Suppressor macrophage (primary cell): Measurements from ENCODE around the gene EGFL7.
"Not testable (repeated sequence)": the region's sequence is repeated elsewhere in the genome, so short reads cannot be mapped to it uniquely, and the experiment has no call there.

Experiments
- DNase-seq, 4 experiments: peaks; one replicate each; pipeline ENCODE4 v3.0.0-alpha.2; 2020 to 2022

EGFL7 gene

GRCh38 chr9:136700959-136701667, 38.4 kb downstream of the EGFL7 start:
- DNase-seq = peak; percentile 46 to 79 (median 69)

- DNase-seq = no peak
These were observed 38.9 kb downstream of the EGFL7 start for GRCh38 chr9:136701668-136702053.

GRCh38 chr9:136703276-136703860, 40.7 kb downstream of the EGFL7 start:
- DNase-seq = peak; percentile 62 to 85 (median 82)

DNA sequence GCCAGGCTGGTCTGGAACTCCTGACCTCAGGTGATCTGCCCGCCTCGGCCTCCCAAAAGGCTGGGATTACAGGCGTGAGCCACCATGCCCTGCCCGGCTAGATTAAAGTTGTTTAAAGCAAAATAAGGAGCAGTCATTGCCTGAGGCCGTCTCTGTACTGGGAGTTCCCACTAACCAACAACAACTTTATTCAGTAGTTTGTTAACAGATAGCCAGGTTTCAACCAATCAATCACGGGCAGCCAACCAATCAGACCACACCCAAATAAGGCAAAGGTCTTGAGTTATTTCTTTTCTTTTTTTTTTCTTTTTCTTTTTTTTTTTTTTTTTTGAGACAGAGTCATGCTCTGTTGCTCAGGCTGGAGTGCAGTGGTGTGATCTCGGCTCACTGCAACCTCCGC, 42.0 kb downstream of the EGFL7 start:
- DNase-seq = not testable (repeated sequence)

DNA sequence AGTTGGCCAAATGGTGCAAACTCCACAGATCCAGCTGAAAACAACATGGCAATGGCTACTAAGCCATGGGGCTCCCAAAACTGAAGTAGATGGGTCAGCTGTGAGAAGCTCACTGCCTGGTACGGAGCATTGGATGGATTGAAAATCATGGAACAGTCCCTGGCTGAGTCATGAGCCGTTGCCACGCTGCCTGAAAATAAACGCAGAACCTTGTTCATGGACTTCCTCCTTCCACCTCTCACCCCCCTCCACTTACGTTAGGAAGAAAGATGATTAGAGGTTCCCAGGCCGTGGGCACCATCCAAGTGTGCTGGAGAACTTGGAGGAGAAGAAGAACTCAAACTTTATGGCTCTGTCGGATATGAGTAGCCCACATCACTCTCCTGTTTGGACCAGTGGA, 42.8 kb downstream of the EGFL7 start:
- peak; percentile 66 to 79 (median 70) for DNase-seq

DNA sequence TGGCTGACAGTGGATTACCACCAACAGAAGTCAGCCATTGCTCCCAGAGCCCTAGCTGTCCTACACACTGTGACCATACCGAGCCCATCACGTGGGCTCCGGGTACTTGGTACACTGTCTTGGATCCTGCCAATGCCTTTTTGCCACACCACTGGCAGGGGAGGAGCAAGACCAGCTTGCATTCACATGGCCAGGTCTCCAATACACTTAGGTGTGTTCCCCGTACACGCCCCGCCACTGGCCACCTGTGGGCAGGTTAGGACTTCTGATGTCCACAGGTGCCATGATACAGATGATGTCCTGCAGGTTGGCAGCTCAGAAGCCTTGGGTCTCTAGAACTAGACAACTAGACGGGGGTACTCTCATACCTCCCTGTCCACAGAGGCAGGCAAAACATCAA, 44.3 kb downstream of the EGFL7 start:
- DNase-seq = no peak

GRCh38 chr9:136707849-136708517, 45.3 kb downstream of the EGFL7 start:
- DNase-seq = no peak

GRCh38 chr9:136709454-136710109, 46.9 kb downstream of the EGFL7 start:
- DNase-seq = no peak

- DNase-seq = no peak
These were observed 47.8 kb downstream of the EGFL7 start for GRCh38 chr9:136710543-136710942.

- DNase-seq = not testable (repeated sequence)
These were observed 48.5 kb downstream of the EGFL7 start for GRCh38 chr9:136711219-136711648.

DNA sequence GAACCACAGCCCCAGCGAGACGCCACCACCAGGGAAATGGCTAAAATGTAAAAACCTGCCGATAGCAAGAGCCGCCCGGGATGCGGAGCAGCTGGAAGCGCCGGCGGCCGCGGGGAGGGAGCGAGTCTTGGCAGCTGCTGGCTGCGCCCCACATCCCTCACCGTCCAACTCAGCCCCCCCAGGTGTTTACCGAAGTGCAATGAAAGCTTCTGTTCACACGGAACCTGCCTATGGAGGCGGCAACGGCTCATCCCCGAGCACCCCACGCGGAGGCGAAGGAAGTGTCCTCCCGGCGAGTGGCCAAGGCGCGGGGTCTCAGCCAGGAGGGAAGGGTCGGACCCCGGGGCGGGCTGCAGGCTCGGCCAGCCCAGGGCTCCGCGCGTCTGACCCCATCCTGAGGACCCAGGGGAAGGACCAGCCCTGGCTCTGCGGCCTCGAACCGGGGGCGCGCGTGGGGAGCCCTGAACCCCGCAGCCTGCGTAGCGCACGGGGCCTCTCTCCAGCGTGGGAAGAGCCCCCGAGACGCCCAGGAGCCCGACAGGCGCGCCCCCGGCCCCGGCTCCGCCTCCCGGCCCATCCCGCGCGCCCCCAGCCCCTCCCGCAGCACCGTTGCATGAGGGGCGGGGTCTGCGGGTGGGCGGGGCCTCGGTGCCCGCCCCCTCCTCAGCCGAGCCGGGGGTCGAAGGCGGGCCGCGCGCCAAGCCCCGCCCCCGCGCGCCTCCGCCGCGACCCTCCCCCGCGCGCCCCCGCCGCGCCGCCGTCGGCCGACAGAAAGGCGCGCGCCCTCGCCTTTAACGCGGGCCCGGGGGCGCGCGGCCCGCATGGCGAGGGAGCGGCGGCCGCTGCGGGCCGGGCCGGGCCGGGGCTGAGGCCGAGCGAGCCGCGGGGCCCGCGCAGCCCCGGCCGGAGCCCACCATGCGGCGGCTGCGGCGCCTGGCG, 49.3 kb downstream of the EGFL7 start, which contains the start of gene DIPK1B:
TSS of gene DIPK1B (plus strand) at position 822 of the 939 bp plus-strand sequence. CDS start at position 916, 94 bp downstream.
- no peak for DNase-seq

DNA sequence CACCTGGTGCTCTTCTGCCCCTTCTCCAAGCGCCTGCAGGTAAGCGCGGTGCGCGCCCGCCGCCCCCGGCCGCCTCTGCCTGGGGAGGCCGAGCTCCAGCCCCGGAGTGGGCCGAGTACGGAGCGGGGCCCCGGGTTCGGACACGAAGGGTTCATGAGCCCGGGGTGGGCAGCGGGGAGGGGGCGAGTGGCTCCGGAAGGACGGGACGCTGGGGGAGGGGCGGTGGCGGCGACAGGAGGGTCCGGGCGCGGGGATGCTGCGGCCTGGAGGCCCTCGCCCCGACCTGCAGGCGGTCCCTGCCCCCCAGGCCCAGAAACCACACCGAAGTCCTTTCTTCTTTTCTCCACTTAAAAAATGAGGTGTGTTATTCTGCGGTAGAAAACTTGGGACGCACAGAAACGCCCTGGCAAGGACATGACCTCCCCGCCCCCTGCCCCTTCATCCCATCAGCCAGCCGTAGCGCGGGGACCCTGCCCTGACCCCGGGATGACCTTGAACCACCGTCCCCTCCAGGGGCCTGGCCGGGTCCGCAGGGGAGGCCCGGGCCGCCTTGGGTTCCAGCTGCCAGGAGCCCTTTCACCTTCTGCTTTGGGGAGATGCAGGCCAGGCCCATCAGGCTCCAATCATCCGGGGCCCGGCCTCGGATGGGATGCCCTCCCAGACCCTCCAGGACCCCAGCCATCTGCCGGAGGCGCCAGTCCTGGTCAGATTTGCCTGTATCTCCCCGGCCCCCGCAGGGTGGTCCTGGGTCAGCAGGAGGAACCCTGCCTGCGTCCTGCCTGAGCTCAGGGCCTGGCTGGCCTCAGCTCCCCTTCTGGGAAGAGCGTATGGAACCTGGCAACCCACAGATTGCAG, 50.2 kb downstream of the EGFL7 start:
- no peak for DNase-seq

DNA sequence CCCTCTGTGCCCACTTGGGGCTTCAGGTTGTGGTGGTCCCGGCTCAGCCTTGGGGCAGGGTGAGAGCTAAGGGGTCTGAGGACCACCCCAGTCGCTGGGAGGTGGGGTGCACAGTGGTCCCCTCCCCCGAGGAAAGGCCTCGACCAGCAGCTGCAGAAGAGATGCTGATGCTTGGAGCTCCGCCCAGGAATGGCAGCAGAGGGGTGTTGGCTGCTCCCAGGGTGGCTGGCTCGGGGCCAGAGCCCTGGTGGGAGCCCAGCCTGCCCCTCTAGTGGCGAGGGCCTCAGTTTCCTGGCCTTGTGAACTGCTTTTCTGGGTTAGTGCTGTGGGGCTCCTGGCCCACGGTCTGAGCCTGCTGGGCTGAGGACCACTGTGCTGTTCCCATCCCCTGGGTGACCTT, 50.8 kb downstream of the EGFL7 start:
- DNase-seq = no peak

DNA sequence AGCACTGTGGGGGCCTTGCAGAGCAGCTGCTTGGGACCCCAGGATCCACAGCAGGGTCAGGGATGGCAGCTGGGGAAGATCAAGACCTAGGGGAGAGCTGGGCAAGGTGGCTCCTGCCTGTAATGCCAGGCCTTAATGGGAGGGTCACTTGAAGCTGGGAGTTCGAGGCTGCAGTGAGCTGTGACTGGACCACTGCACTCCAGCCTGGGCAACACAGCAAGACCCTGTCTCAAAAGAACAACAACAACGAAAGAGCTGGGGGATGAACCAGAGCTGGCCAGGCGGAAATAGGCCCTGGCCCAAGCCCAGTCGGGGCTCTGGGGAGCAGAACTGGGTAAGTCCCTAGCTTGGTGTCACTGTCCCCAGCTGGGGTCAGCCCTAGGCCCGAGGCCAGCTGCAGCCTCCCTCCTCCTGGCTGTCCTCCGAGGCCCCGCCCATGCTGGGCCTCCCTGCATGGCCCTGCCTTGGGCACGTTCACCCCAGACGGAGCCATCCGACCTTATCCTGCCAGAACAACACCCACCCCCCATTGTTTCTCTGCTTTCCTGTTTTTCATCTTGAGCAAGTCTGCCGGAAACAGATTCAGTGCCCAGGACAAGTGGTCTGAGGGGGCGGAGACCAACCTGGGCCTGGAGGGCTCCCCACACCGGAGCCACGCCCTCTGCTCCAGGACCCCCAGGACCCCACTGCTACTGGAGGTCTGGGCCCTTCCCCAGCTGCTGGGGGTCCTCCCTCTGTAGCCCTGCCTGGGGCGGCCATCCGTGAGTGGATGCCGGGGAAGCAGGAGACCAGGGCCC, 51.6 kb downstream of the EGFL7 start:
- no peak for DNase-seq

- DNase-seq = no peak
These were observed 52.2 kb downstream of the EGFL7 start for GRCh38 chr9:136714893-136715274.

GRCh38 chr9:136717399-136717798, 54.7 kb downstream of the EGFL7 start:
- no peak for DNase-seq

DNA sequence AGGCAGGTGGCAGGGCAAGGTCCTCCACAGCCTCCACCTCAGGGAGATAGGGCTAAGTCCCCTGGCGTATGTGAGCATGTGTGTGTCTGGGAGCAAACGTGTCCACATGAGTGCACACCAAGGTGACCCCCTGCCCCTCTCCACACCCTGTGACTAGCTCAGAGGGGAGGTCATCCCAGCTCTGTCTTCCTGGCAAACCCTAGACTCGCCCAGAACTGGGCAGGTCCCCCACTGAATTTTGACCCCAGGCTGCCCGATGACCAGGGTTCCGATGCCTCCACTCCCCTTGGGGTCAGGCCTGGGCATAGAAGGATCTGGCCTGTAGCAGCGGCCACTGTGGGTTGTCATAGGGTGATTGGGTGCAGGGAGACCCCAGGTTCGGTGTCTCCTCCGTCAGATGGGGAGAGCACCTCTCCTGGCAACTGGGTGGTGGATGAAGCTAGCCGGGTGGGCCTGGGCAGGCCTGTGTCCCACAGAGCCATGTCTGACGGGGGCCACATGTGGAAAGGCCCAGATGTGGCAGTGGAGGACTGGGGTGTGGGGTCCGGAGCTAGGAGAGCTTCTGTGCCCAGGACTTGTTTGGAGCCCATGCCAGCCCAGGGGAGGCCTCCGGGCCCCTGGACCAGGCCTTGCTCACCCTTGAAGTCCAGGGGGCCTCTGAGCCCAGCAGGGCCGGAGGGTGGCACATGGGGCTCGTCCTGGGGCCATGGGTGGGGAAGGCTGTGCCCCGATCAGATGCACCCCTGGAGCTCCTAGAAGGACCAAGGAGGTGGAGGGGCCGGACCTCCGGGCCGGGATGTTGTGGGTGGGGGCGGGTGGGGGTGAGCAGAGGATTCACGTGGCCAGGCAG, 55.9 kb downstream of the EGFL7 start:
- no peak for DNase-seq

GRCh38 chr9:136719195-136719880, 56.6 kb downstream of the EGFL7 start:
- DNase-seq = peak; percentile 76 to 89 (median 80)
